ENCODE results near the gene PTPRD.

DNA sequence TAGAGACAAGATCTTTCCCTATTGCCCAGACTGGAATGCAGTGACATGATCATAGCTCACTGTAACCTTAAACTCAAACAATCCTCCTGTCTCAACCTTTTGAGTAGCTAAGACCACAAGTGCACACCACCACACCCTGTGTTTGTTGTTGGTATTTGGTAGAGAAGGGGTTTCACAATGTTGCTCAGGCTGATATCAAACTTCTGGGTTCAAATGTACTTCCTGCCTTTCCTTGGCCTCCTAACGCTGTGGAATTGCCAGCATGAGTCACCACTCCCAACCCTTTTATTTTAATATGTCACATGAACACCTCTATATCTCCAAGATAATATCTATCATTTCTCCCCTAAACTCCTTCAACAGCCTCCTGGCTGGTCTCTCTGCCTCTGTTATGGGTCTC, 719.0 kb downstream of the PTPRD start:
- TF ChIP-seq, protein P1, sequence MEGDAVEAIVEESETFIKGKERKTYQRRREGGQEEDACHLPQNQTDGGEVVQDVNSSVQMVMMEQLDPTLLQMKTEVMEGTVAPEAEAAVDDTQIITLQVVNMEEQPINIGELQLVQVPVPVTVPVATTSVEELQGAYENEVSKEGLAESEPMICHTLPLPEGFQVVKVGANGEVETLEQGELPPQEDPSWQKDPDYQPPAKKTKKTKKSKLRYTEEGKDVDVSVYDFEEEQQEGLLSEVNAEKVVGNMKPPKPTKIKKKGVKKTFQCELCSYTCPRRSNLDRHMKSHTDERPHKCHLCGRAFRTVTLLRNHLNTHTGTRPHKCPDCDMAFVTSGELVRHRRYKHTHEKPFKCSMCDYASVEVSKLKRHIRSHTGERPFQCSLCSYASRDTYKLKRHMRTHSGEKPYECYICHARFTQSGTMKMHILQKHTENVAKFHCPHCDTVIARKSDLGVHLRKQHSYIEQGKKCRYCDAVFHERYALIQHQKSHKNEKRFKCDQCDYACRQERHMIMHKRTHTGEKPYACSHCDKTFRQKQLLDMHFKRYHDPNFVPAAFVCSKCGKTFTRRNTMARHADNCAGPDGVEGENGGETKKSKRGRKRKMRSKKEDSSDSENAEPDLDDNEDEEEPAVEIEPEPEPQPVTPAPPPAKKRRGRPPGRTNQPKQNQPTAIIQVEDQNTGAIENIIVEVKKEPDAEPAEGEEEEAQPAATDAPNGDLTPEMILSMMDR (conservative IDR thresholded peaks at IDR 0.05 in 1 of 2, IDR thresholded peaks at IDR 0.05 in 1 of 2; ENCODE audit: low read depth in 1 of 2, low read length in 2 of 2), result no peak
- TF ChIP-seq EZH2 (IDR thresholded peaks at IDR 0.05; ENCODE audit: low read length, missing control alignments), result no peak

All from fibroblast of lung (primary cell).